ENCODE data around the gene WDPCP.

WDPCP gene

GRCh38 chr2:63124218-63124617 is 464.1 kb downstream of the WDPCP start:
- H3K27ac ChIP-seq = no peak overlapping the region
- TF ChIP-seq ZFX (IDR thresholded peaks at IDR 0.05; ENCODE audit: borderline replicate concordance) = no peak
- TF ChIP-seq, protein P1, sequence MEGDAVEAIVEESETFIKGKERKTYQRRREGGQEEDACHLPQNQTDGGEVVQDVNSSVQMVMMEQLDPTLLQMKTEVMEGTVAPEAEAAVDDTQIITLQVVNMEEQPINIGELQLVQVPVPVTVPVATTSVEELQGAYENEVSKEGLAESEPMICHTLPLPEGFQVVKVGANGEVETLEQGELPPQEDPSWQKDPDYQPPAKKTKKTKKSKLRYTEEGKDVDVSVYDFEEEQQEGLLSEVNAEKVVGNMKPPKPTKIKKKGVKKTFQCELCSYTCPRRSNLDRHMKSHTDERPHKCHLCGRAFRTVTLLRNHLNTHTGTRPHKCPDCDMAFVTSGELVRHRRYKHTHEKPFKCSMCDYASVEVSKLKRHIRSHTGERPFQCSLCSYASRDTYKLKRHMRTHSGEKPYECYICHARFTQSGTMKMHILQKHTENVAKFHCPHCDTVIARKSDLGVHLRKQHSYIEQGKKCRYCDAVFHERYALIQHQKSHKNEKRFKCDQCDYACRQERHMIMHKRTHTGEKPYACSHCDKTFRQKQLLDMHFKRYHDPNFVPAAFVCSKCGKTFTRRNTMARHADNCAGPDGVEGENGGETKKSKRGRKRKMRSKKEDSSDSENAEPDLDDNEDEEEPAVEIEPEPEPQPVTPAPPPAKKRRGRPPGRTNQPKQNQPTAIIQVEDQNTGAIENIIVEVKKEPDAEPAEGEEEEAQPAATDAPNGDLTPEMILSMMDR (IDR thresholded peaks at IDR 0.05) = no peak

GRCh38 chr2:63122921-63123320 is 465.4 kb downstream of the WDPCP start:
- no peak overlapping the region for H3K27ac ChIP-seq
- no peak for TF ChIP-seq ZFX (IDR thresholded peaks at IDR 0.05; ENCODE audit: borderline replicate concordance)
- TF ChIP-seq, protein P1 (IDR thresholded peaks at IDR 0.05) = no peak

DNA sequence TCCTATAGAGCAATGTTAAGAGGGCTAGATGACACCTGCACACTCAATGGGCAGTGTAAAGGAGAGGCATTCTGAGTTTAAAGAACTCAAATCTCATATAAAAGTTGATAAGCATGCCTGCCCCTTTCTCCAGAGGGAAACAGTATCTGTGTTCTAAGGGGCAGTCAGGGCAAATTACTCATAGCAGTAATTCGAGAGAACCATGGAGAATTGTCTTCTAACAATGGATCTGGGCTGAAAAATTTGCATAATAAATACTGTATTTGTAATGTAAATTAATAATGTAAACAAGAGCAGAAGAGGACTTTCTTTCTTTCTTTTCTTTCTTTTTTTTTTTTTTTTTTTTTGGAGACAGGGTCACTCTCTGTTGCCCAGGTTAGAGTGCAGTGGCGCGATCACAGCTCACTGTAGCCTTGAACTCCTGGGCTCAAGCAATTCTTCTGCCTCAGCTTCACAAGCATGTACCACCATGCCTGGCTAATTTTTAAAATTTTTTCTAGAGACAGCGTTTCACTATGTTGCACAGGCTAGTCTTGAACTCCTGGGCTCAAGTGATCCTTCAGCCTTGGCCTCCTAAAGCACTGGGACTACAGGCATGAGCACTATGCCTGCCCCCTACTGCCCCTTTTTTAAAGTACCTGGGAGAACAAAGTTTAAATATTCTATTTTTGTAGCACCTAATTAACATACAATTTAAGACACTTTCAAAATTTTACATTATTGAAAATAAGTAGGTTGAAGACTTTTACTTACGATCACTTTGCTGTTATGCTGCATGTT is 467.0 kb downstream of the WDPCP start:
- no peak overlapping the region for H3K27ac ChIP-seq
- TF ChIP-seq ZFX (IDR thresholded peaks at IDR 0.05; ENCODE audit: borderline replicate concordance) = no peak
- TF ChIP-seq, protein P1 (IDR thresholded peaks at IDR 0.05) = 0 out of 2 replicates have a peak, but pooled peaks have one; percentile 31

DNA sequence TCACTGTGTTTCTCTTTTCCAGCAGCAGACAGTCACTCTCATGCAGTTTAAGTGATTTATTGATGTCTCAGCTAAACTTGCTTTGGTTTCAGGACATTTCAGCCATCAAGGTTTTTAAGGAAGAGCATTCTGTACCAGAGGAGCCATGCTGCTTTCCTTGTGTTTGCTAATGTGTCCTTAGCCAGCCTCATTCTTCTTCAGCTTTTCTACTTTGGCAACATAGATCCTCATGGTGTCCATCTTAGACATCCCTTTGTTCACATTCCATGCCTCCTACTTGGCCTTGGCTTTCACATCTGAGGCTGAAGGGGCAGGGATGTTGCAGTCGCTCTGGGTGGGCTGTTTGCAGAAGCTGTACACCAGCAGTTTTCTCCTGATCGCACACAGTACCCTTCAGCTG is 469.5 kb downstream of the WDPCP start:
- TF ChIP-seq, protein P1 (IDR thresholded peaks at IDR 0.05) = no peak
- TF ChIP-seq ZFX (IDR thresholded peaks at IDR 0.05; ENCODE audit: borderline replicate concordance) = no peak
- H3K27ac ChIP-seq = no peak overlapping the region

DNA sequence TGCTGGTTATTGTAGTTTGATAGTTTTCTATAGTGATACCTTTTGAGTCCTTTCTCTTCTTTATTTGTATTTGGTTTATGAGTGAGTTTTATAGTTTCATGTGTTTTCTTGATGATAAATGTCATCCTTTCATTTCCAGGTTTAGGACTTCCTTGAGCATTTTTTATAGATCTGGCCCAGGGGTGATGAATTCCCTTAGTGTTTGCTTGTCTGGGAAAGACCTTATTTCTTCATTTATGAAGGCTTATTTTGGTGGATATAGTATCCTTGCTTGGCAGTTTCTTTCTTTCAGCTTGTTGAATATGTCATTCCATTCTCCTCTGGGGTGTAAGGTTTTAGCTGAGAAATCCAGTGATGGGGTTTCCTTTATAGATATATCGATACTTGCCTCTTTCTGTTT is 483.8 kb downstream of the WDPCP start:
- TF ChIP-seq ZFX (IDR thresholded peaks at IDR 0.05; ENCODE audit: borderline replicate concordance) = no peak
- TF ChIP-seq, protein P1 (IDR thresholded peaks at IDR 0.05) = no peak

DNA sequence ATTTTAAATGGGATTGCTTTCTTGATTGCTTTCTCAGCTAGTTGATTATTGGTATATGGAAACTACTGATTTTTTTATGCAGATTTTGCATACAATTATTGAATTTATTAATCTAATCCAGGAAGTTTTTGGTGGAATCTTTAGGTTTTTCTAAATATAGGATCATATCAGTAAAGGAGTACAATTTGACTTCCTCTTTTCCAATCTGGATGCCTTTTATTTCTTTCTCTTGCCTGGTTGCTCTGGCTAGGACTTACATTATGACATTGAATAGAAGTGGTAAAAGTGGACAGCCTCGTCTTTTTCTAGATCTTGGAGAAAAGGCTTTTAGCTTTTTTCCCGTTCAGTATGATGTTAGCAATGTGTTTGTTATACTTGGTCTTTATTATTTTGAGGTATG is 486.3 kb downstream of the WDPCP start:
- TF ChIP-seq, protein P1 (IDR thresholded peaks at IDR 0.05) = no peak
- no peak for TF ChIP-seq ZFX (IDR thresholded peaks at IDR 0.05; ENCODE audit: borderline replicate concordance)

More for the DNA sequence above, 483.8 kb downstream of the WDPCP start:
- H3K27ac ChIP-seq = no peak overlapping the region

DNA sequence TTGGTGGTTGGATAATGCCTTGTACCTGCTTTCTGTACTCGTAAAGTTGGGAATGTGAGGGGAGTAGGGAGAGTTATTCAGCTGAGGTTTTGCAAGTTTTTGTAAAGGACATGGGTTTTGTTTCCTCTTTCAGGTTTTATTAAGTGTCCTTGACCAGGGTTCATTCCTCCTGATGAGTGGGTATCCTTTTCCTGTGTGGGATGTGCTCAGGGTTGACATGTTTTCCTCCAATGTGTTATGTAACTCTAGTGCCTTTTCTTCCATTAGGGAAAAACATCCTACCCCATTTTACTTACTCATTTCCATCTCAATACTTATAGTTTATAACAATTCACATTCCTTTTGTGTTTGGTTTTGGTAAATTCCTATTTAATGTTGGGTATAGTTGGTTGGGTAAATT is 489.2 kb downstream of the WDPCP start:
- TF ChIP-seq, protein P1 (IDR thresholded peaks at IDR 0.05) = no peak
- TF ChIP-seq ZFX (IDR thresholded peaks at IDR 0.05; ENCODE audit: borderline replicate concordance) = no peak
- H3K27ac ChIP-seq = no peak overlapping the region

More for the DNA sequence above, 486.3 kb downstream of the WDPCP start:
- no peak overlapping the region for H3K27ac ChIP-seq

Measured in 22Rv1 (cell line).